NCI-H1048 (cell line): ENCODE results near the gene ZNF804A.
"Not testable (repeated sequence)": the region's sequence is repeated elsewhere in the genome, so short reads cannot be mapped to it uniquely, and the experiment has no call there.

Source experiments
- DNase-seq: peaks from one replicate; lab custom pipeline; 2025; lab: John Stamatoyannopoulos, UW

The ZNF804A gene

DNA sequence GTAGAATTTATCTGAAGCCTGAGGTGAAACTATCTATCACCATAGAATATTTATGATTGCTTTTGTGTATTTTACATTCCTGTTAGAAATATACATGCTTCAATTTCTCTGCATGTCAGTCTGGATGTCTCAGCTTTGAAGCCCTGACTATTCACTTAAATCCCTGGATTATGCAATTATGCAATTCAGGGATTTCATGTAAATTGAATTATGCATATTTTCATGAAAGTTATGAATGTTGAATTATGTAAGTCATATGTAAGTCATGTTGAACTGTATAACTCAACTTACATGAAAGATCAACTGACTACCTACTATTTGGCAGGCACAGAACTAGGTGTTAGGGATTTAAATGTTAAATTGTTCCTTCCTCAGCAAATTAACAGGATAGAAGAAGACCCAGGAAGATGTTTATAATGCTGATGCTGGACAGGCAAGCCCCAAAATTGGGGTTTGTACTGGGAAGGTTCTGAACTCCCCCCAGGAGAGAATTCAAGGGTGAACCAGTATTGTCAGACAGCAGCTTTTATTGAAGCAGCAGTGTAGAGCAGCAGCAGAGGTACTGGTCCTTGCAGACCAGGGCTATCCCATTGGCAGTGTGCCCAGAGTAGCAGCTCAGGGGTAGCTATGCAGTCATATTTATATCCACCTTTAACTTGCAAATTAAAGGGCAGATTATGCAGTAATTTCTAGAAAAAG is 236.5 kb downstream of the ZNF804A start:
- no peak for DNase-seq

DNA sequence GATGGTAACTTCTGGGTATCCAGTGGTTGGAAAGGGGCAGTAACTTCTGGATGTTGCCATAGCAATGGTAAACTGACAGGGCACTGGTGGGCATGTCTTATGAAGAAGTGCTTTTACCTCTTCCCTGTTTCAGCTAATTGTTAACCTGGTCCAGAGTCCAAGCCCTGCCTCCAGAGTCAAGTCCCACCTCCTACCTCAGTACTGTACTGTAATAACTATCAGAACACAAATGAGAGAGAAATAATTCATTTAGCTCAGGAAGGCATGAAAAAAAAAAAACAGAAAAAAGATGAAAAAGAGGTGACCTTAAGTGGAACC is 237.0 kb downstream of the ZNF804A start:
- no peak for DNase-seq

DNA sequence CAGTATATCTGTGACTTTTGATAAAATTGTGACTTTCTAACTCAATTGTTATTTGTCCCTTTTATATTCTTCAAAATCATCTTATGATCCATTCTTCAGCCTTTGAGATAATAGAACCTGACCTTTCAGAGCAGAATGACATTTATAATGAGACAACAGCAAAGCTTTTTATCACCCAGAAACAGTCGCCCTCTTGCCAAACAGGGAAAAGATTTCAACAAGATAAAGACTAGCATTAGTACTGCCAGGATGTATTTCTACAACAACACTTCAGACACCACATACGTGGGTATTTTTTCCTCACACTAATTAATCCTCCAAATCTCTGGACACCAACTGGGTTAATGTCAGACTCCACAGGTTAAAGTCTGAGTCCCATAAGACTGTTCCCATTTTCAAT is 249.0 kb downstream of the ZNF804A start:
- no peak for DNase-seq

DNA sequence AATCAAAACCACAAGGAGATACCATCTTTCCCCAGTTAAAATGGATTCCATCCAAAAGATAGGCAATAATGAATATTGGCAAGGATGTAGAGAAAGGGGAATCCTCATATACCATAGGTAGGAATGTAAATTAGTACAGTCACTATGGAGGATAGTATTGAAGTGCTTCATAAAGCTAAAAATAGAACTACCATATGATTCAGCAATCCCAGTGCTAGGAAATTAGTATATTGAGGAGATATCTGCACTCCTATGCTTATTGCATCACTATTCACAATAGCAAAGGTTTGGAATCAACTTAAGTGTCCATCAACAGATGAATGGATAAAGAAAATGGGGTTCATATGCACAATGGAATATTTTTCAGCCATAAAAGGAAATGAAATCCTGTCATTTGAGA is 251.2 kb downstream of the ZNF804A start:
- no peak for DNase-seq

DNA sequence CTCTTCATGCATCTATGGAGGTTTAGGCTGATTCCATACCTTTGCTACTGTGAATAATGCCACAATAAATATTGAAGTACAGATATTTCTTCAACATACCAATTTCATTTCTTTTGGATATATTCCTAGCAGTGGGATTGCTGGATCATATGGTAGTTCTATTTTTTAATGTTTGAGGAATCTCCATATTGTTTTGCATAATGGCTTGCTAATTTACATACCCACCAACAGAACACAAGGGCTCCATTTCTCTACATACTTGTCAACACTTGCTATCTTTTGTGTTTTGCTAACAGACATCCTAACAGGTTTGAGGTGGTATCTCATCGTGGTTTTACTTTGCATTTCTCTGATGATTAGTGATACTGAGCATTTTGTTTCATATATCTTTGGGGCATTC is 253.2 kb downstream of the ZNF804A start:
- DNase-seq, result peak; percentile 54

DNA sequence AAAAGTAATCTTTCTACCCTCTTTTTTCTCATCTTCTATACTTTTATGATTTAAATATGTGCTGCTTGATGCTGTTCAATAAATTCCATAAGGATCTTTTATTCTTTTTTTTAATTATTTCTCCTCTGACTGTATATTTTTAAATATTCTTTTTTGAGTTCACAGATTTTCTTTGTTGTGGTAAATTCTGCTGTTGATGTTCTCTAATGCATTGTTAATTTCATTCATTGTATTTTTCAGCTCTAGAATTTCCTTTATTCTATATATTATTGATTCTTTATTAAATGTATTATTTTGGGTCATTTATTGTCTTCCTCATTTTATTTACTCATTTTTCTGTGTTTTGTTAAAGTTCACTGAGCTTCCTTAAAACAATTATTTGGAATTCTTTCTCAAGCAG is 260.9 kb downstream of the ZNF804A start:
- no peak for DNase-seq

DNA sequence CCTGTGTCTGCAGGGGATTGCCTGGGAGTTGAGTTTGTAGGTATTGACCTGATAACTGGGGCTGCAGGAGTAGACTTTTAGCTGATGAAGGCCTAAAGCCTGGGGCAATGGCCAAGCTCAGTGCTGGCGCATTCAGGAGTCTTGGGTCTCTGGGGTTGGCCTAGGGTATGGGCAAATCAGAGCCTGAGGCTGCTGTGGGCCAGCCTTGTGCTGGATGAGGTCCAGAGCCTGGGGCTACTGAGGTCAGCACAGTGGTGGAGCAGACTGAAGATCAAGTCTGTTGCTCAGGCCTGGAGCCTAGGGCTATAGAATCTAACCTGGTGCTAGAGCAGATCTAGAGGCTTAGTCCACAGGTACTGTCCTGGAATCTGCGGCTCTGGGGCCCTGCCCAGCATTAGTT is 262.4 kb downstream of the ZNF804A start:
- no peak for DNase-seq

DNA sequence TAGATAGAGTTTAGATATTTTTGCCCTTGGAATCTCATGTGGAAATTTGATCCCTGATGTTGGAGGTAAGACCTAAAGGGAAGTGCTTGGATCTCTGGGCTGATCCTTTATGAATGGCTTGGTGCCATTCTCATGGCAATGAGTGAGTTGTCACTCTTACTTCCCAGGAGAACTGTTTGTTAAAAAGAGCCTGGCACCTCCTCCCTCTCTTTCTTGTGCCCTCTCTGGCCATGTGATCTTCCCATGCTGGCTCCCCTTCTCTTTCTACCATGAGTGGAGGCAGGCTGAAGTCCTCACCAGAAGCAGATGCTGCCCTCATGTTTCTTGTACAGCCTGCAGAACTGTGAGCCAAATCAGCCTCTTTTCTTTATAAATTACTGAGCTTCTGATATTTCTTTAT is 276.9 kb downstream of the ZNF804A start:
- no peak for DNase-seq

DNA sequence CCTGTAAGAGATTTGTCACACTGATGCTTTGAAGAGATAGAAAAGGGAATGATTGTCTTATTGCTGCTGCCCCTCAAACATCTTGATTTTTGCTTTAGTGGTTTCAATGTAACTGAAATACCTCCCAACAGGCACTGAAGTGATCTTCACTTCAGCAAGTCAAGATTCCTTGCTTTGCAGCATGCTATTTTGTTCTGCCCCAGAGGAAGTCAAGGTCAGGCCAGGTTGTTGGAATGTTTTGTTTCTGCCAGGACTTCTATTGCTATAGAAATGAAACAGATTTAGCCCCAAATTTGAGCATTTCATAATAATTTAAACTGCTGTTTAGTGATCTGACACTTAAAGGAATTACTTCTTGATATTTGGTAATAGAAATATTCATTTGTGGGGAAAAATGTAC is 277.6 kb downstream of the ZNF804A start:
- no peak for DNase-seq

DNA sequence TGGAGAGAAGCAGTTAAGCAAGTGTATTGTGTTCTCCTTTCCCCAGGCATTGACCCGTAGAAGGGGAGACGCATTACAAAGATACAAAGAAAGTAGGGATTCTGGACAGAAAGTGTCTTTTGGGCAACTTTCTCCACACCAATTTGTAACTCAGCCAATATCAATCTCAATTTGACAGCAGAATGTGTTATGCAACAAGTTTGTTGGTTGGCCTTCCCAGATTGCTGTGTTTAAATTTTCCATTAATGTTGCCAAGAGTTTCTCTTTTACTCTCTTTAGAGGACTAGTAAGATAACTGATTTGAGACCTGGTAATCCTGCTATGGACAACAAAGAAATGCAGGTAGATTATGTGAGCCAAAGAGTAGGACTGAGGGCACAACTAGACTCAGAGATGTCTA is 279.6 kb downstream of the ZNF804A start:
- no peak for DNase-seq

DNA sequence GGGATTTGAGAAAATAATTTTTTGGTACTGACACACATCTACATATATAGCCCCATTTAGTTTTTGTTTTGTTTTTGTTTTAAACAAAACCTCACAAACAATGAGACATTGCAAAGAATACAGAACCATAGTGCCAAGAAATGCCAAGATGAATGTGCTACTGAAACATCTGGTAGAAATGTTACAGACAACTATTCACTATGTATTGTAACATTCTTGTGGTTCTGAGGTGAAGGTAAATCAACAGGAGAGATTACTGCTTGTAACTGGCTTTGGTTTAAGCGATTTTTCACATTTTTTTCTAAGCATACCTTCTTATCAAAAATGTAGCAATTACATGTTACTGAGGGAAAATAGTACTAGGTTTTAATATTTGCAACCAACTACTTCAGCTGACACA is 281.3 kb downstream of the ZNF804A start:
- no peak for DNase-seq

DNA sequence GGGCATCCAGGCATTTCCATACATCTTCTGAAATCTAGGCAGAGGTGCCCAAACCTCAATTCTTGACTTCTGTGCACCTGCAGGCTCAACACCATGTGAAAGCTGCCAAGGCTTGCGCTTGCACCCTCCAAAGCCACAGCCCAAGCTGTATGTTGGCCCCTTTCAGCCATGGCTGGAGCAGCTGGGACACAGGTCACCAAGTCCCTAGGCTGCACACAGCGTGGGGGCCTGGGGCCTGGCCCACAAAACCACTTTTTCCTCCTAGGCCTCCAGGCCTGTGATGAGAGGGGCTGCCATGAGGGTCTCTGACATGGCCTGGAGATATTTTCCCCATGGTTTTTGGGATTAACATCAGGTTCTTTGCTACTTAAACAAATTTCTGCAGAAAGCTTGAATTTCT is 288.3 kb downstream of the ZNF804A start:
- DNase-seq, result not testable (repeated sequence)

DNA sequence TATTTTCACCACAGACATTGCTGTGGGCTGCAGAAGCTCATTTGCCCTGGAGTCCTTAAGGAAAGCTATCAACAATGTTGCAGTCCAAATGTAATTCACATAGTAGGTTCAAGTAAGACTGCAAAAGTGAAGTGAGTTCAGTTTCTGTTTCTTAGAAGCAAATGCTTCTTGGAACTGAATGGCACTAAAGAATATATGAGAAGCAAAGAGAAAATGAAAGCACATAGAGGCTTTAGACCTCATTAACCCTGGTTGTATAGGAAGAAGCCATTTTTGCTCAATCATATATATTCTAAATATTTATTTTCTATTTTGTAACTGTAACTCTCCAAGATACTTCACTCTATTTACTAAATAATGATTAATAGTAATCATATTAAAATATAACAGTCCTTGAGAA is 292.0 kb downstream of the ZNF804A start:
- no peak for DNase-seq

DNA sequence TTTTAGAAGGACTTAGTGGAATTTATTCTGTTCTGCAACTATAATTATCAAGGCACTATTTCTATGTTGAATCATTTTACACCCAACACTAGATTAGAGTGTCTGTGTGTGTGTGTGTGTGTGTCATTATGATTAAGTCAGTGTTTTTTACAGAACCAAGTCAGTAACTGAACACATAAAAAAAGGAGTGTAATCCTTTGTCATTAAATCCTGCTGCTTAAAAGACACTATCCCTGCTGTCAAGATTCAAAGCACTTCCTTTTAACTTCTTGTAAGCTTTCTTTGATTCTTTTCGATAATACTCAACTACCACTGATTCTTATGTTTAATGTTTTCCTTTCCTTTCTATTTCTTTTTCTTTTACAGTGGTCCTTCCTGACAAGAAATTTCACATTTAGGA is 306.7 kb downstream of the ZNF804A start:
- no peak for DNase-seq

DNA sequence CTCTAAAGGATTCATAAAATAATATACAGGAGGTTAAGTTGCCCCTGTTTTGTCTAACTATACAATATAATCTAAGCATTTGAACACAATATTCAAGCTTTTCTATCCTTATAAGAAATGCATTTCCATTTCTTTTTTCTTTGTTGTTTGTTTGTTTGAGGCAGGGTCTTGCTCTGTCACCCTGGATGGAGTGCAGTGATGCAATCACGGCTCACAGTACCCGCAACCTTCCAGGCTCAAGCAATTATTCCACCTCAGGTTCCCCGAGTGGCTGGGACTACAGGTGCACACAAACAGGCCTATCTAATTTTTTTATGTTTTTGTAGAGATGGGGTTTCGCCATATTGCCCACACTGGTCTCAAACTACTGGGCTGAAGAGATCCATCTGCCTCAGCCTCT is 307.8 kb downstream of the ZNF804A start:
- no peak for DNase-seq

DNA sequence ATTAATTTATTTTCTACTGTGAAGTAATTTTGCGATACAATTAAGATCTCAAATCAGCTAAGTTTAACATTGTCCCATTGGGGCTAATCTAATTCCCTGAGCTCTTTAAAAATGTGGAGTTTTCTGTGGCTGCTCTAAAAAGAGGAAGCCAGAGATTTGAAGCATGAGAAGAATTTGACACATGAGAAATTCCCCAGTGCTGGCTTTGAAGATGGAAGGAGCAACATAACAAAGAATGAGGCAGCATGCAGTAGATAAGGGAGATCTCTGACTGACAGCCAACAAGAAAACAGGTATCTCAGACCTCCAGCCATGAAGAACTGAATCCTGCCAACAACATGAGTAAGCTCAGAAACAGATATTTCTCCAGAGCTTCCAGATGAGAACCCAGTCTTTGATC is 308.4 kb downstream of the ZNF804A start:
- DNase-seq, result no peak

DNA sequence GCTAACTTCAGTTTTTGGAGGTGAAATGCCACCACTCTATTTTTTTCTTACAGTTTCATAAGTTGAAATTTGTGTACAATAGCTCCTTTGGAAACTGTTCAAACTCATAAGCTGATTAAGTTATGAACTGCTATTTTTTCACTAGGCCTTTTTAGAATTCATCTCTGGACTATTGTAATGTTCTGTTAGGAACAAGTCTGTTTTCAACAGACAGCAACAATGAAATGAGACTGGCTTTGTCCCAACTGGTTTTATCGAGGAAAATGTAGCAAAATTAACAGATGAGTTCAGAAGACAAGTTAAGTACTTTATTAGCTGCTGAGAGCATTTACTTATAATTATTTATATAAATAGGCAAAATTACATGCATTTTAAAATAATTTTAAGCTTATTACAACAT is 310.6 kb downstream of the ZNF804A start:
- no peak for DNase-seq

DNA sequence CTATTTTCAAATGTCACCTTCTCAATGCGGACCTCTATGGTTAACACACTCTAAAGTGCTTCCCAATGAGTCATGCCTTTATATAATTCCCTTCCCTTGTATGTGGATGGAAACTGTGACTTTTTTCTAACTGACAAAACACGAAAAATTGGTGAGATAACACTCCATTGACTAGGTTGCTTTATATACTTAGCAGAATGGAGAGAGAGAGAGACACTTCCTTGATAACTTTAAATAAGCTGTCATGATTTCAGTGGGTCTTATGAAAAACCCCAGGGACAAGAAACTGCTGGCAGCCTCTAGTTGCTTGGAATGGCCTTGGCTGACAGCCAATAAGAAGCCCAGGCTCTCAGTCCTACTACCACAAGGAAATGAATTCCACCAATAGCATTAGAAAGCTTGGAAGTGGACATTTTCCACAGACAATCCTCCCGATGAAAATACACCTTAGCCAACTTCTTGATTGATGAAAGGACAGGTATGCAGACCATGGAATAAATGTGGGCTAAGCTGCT is 322.2 kb downstream of the ZNF804A start:
- no peak for DNase-seq

DNA sequence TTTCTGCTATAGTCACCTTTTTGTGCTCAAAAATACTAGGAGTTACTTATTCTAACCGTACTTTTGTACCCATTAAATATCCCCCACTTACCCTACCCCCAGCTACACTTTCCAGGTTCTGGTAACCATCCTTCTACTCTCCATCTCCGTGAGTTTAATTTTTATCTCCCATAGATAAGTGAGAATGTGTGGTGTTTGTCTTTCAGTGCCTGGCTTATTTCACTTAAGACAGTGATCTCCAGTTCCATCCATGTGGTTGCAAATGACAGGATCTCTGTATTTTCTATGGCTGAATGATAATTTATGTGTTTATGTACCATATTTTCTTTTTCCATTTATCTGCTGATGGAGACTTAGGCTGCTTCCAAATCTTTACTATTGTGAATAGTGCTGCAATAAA is 323.3 kb downstream of the ZNF804A start:
- no peak for DNase-seq

DNA sequence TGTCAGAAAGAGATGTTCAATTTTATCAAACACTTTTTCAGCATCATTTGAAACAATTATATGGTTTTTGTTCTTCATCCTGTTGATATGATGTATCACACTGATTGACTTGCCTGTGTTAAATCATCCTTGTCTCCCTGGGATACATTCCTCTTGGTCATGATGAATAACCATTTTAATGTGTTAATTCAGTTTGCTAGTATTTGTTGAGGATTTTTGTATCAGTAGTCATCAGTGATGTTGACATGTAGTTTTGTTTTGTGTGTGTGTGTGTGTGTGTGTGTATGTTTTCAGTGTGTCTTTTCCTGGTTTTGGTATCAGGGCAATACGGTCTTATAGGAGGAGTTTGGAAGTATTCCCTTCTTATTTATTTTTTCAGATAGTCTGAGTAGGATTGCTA is 325.4 kb downstream of the ZNF804A start:
- no peak for DNase-seq

DNA sequence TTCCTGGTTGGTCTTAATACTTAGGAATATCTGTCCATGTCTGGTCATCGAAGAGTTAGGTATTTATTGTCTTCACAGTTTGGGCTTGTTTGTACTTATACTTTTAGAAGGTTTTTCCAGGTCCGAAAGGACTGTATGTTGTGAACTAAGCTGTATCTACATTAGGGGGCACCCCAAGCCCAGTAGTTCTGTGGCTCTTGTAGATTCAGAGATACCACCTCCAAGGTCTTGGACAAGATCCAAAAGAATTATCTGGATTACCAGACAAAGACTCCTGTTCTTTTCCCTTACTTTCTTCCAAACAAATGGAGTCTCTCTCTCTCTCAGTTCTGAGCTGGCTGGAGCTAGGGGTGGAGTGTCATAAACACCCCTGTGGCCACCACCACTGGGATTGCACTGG is 328.7 kb downstream of the ZNF804A start:
- DNase-seq, result no peak

DNA sequence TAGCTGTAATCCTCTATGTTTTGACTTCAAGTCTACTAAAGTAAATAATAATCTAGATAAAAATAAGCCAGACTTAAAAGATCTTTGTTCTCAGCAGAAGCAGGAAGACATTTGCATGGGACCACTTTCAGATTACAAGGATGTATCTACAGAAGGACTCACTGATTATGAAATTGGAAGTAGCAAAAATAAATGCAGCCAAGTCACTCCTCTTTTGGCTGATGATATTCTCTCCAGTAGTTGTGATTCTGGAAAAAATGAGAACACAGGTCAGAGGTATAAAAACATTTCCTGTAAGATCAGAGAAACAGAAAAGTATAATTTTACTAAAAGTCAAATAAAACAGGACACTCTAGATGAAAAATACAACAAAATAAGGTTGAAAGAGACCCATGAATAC is 338.4 kb downstream of the ZNF804A start:
- no peak for DNase-seq

DNA sequence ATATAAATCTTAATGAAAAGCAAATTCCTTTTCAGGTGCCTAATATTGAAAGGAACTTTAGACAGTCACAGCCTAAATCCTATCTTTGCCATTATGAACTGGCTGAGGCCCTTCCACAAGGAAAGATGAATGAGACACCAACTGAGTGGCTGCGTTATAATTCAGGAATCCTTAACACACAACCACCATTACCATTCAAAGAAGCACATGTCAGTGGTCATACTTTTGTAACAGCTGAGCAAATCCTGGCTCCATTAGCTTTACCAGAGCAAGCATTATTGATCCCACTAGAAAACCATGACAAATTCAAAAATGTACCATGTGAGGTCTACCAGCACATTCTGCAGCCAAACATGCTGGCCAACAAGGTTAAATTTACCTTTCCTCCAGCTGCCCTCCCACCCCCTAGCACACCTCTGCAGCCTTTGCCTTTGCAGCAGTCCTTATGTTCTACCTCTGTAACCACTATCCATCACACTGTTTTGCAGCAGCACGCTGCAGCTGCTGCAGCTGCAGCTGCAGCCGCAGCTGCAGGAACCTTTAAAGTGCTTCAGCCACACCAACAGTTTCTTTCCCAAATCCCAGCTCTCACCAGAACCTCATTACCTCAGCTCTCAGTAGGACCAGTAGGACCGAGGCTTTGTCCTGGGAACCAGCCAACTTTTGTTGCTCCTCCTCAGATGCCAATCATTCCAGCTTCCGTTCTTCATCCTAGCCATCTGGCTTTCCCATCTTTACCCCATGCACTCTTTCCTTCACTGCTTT is 340.1 kb downstream of the ZNF804A start:
- DNase-seq, result no peak

DNA sequence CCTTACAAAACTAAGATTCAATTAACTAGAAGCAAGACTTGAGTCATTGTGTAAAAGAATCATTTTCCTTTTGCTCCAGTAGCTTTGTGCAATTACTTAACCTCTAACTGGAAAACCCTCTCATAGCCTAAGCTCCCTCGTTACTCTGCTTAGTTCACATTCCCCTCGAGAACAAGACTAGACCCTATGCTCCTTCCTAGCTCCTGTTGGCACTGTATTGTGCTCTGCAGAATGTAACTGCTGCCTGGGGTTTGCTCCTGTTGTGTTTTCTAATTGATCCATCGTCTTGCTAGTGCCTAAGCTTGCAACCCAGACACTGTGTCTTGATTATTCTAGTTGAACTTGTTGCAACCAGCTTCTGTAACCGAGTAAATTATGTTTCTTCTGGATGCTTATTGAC is 347.0 kb downstream of the ZNF804A start:
- no peak for DNase-seq
